SK-N-SH (cell line): ENCODE data around the gene FETUB. TPM values are rescaled to one million over a fixed set of nuclear protein-coding genes. Genes with fewer than 3 reads are reported as not detected.

Experiments used
- CTCF ChIA-PET: fragments of 300-600, 350-600 bp; formaldehyde crosslinking; extraction: SDS; loops from one replicate; lab custom pipeline; 2021; lab: Yijun Ruan, JAX
- POLR2A ChIA-PET: fragments of 350-600 bp; sonication (Branson Sonifier 250); formaldehyde crosslinking; extraction: SDS; loops from one replicate; lab custom pipeline; 2020; ENCODE audit warnings: antibody characterized with exemption, inconsistent platforms; lab: Yijun Ruan, JAX
- DNase-seq: peaks from one replicate; pipeline ENCODE4 v3.0.0; 2012
- H2AFZ ChIP-seq: fragments of 200-600 bp; sonication (generic); 2 replicates; pipeline ENCODE4 v1.8.1; 2016; ENCODE audit warnings: antibody characterized with exemption, mild to moderate bottlenecking, low read depth
- H3F3A ChIP-seq: fragments of 200-600 bp; sonication (generic); replicated peaks from 2 replicates; pipeline ENCODE3; 2016; ENCODE audit warnings: antibody characterized with exemption, mild to moderate bottlenecking; ENCODE audit not compliant: insufficient read depth
- H3K27ac ChIP-seq, 2 experiments: fragments of 200-500 bp in 1 of 2; fragments of 200-600 bp in 1 of 2; sonication (Bioruptor generic) in 1 of 2; sonication (generic), shearing (Covaris generic) in 1 of 2; 2 replicates each; pipeline versions ENCODE4 v1.5.1 to v1.6.1; 2014 to 2016; ENCODE audit warnings: low read depth in 2 of 2, inconsistent platforms in 1 of 2, low read length in 1 of 2, mild to moderate bottlenecking in 1 of 2, mixed read lengths in 1 of 2
- H3K27me3 ChIP-seq: fragments of 200-600 bp; sonication (generic), shearing (Covaris generic); 2 replicates; pipeline ENCODE4 v1.6.1; 2016; ENCODE audit warnings: mixed run types; ENCODE audit not compliant: insufficient read depth
- H3K36me3 ChIP-seq, 2 experiments: fragments of 200-500 bp in 1 of 2; fragments of 200-600 bp in 1 of 2; sonication (Bioruptor generic) in 1 of 2; sonication (generic) in 1 of 2; replicated peaks in 1 of 2; 2 replicates each; pipeline versions ENCODE3 to v1.5.1; 2014 to 2016; ENCODE audit warnings: low read length in 1 of 2, mild to moderate bottlenecking in 1 of 2; ENCODE audit not compliant: insufficient read depth in 2 of 2, control insufficient read depth in 1 of 2
- H3K4me1 ChIP-seq, 2 experiments: fragments of 200-500 bp in 1 of 2; fragments of 200-600 bp in 1 of 2; sonication (Bioruptor generic) in 1 of 2; sonication (generic), shearing (Covaris generic) in 1 of 2; 2 replicates each; pipeline versions ENCODE4 v1.5.1 to v1.6.1; 2014 to 2016; ENCODE audit warnings: low read depth in 1 of 2, low read length in 1 of 2, mixed run types in 1 of 2; ENCODE audit not compliant: insufficient read depth in 2 of 2, control insufficient read depth in 1 of 2
- H3K4me2 ChIP-seq: fragments of 200-600 bp; sonication (generic), shearing (Covaris generic); 2 replicates; pipeline ENCODE4 v1.6.1; 2017; ENCODE audit warnings: mixed run types
- H3K4me3 ChIP-seq, 2 experiments: fragments of 200-500 bp in 1 of 2; fragments of 200-600 bp in 1 of 2; sonication (Bioruptor generic) in 1 of 2; sonication (generic), shearing (Covaris generic) in 1 of 2; 2 replicates each; pipeline versions ENCODE4 v1.5.1 to v1.8.1; 2014 to 2016; ENCODE audit warnings: low read depth in 2 of 2, inconsistent platforms in 1 of 2, low read length in 1 of 2, mild to moderate bottlenecking in 1 of 2, mixed read lengths in 1 of 2, moderate library complexity in 1 of 2
- H3K79me2 ChIP-seq: fragments of 200-600 bp; sonication (generic); 2 replicates; pipeline ENCODE4 v1.8.1; 2017; ENCODE audit warnings: mild to moderate bottlenecking; ENCODE audit not compliant: insufficient read depth
- H3K9ac ChIP-seq: fragments of 200-600 bp; sonication (generic); 2 replicates; pipeline ENCODE4 v1.6.1; 2017; ENCODE audit warnings: mixed run types
- H3K9me2 ChIP-seq: fragments of 200-600 bp; sonication (generic); 2 replicates; pipeline ENCODE4 v1.6.1; 2017; ENCODE audit warnings: mixed run types
- H3K9me3 ChIP-seq: fragments of 200-600 bp; sonication (generic); 2 replicates; pipeline ENCODE4 v1.6.1; 2017; ENCODE audit warnings: mixed run types, mild to moderate bottlenecking, moderate library complexity
- H4K20me1 ChIP-seq: fragments of 200-600 bp; sonication (generic); 2 replicates; pipeline ENCODE4 v1.6.1; 2017; ENCODE audit warnings: mild to moderate bottlenecking, mixed run types; ENCODE audit not compliant: insufficient read depth
- CHD2 ChIP-seq: fragments of 150-350 bp; IDR thresholded peaks from 2 replicates; pipeline ENCODE4 v1.6.1; 2018; ENCODE audit warnings: low read length; ENCODE audit not compliant: partially characterized antibody
- ELF1 ChIP-seq: IDR thresholded peaks from 2 replicates; pipeline ENCODE4 v1.4.0; 2012
- EP300 ChIP-seq, 2 experiments: IDR thresholded peaks; 2 replicates each; pipeline versions ENCODE4 v1.4.0 to v1.6.1; 2012; ENCODE audit warnings: borderline replicate concordance in 1 of 2, low read depth in 1 of 2, low read length in 1 of 2
- EZH2phosphoT487 ChIP-seq: fragments of 200-600 bp; sonication (generic); IDR thresholded peaks from 2 replicates; pipeline ENCODE4 v1.6.1; 2017; ENCODE audit warnings: low read depth, mixed run types, mild to moderate bottlenecking, antibody characterized with exemption, moderate library complexity, borderline replicate concordance
- FOXJ3 ChIP-seq: sonication (generic); formaldehyde crosslinking; IDR thresholded peaks from 2 replicates; pipeline ENCODE4 v1.5.1; 2020; ENCODE audit warnings: mild to moderate bottlenecking, missing genetic modification reagents
- FOXM1 ChIP-seq: IDR thresholded peaks from 2 replicates; pipeline ENCODE4 v1.4.0; 2012; ENCODE audit warnings: low read depth, mild to moderate bottlenecking
- MAX ChIP-seq: IDR thresholded peaks from 2 replicates; pipeline ENCODE4 v1.4.0; 2012; ENCODE audit warnings: low read depth
- MEF2A ChIP-seq: IDR thresholded peaks from 2 replicates; pipeline ENCODE4 v1.4.0; 2012; ENCODE audit warnings: low read depth, borderline replicate concordance
- PBX3 ChIP-seq: IDR thresholded peaks from 2 replicates; pipeline ENCODE4; 2012
- RAD21 ChIP-seq: IDR thresholded peaks from 2 replicates; pipeline ENCODE4 v1.6.1; 2012; ENCODE audit warnings: mild to moderate bottlenecking, low read length
- RCOR1 ChIP-seq: fragments of 150-350 bp; IDR thresholded peaks from 2 replicates; pipeline ENCODE4 v1.6.1; 2017; ENCODE audit warnings: antibody characterized with exemption, low read length
- RXRA ChIP-seq: IDR thresholded peaks from 2 replicates; pipeline ENCODE4 v1.4.0; 2012; ENCODE audit warnings: low read depth, mild to moderate bottlenecking, borderline replicate concordance
- TAF1 ChIP-seq: IDR thresholded peaks from 2 replicates; pipeline ENCODE4 v1.6.1; 2012; ENCODE audit warnings: low read depth, mild to moderate bottlenecking, low read length, moderate library complexity, borderline replicate concordance
- TEAD4 ChIP-seq: IDR thresholded peaks from 2 replicates; pipeline ENCODE4 v1.4.0; 2012; ENCODE audit warnings: mild to moderate bottlenecking, borderline replicate concordance; ENCODE audit not compliant: insufficient read depth
- YY1 ChIP-seq: IDR thresholded peaks from 2 replicates; pipeline ENCODE4 v1.4.0; 2012; ENCODE audit warnings: low read depth, mild to moderate bottlenecking
- WGBS: methylation state at CpG from one replicate; pipeline ENCODE4 v1.1.6; 2017; ENCODE audit warnings: low lambda C conversion rate; 5-methylcytosine and 5-hydroxymethylcytosine counted together
- polyA plus RNA-seq, 3 experiments: library from polyadenylated mRNA; depleted of rRNA; stranded (reverse); fragments of >200 nt; gene quantifications; 2 replicates each; pipeline ENCODE4 v1.2.3, GENCODE V29; 2012
- TF ChIP-seq, protein P1 (sequence below): IDR thresholded peaks from 2 replicates; pipeline ENCODE4 v1.4.0; 2012; ENCODE audit warnings: low read depth, borderline replicate concordance
- TF ChIP-seq, protein P2 (sequence below): fragments of 150-350 bp; IDR thresholded peaks from 2 replicates; pipeline ENCODE4 v1.6.1; 2017; ENCODE audit warnings: antibody characterized with exemption, low read length, low read depth, borderline replicate concordance
- TF ChIP-seq, protein P3 (sequence below): IDR thresholded peaks from 2 replicates; pipeline ENCODE4 v1.6.1; 2012; ENCODE audit warnings: mild to moderate bottlenecking, low read depth, low read length, moderate library complexity
- TF ChIP-seq, protein P4 (sequence below): IDR thresholded peaks from 2 replicates; pipeline ENCODE4 v1.4.0; 2012; ENCODE audit warnings: low read depth, borderline replicate concordance

FETUB gene
- polyA plus RNA-seq, 1 of the 3 experiments (the other 2 are of a cell fraction): 0.05 TPM

DNA sequence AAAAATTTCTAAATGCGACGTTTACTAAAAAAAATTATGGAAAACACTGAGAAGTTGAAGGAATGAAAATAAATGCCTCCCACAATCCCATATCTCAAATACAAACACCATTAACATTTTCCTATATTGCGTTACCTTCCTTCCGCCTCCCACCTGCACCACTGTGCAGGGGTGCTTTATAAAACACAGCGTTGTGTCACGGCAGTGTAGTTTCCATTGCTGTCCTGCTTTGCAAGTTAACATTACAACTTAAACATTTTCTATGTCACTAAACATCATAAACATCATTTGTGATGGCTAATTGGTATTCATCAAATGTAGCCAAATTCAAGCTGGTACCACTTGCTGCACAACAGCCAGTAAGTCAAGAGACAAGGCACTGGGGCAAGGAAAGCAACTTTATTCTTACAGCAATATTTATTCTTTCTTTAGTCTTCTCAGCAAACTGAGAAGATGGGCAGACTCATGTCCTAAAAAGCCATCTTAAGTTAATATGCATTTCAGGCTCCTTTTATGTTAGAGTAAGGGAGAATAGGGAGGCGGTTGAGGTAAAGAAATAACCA is 12.3 kb upstream of the FETUB start:
- Histone ChIP-seq H3K36me3 (no peaks in the 10 kb centered on the region), H3K9me2 (no peaks in the 10 kb centered on the region), H3K4me2 (no peak overlapping the region), H2AFZ (no peak overlapping the region), H3K9ac (no peak overlapping the region), H3K27ac (no peak overlapping the region), H3K4me1 (no peaks in the 10 kb centered on the region), H3F3A (no peaks in the 10 kb centered on the region), H3K79me2 (no peaks in the 10 kb centered on the region), H3K27me3 (no peaks in the 10 kb centered on the region; the same call in 1 of the 2 replicates), H3K9me3 (no peaks in the 10 kb centered on the region), H3K4me3 (no peak overlapping the region), H4K20me1 (no peaks in the 10 kb centered on the region)
- TF ChIP-seq FOXJ3 (no peak), YY1 (no peak), MEF2A (no peak), RXRA (no peak), MAX (no peak), RAD21 (no peak), CHD2 (no peak)
- DNase-seq: no peak
- ChIA-PET POLR2A (no interaction called here), CTCF (interaction anchor here (2.0 kb wide), 1 partner anchor 13 kb away, joined by 6 read pairs; no protein-coding TSS in a partner anchor)
- WGBS: 64% methylated on average over 7 of the region's 7 CpGs

GRCh38 chr3:186628756-186629155 is 11.4 kb upstream of the FETUB start:
- WGBS: 44% methylated on average over 7 of the region's 7 CpGs
- no peaks in the 10 kb centered on the region for H3K36me3 ChIP-seq
- no peaks in the 10 kb centered on the region for H3K9me2 ChIP-seq
- H4K20me1 ChIP-seq: no peaks in the 10 kb centered on the region
- no peaks in the 10 kb centered on the region for H3F3A ChIP-seq
- H3K4me2 ChIP-seq: no peak overlapping the region
- no peak overlapping the region for H3K27ac ChIP-seq
- H3K9me3 ChIP-seq: no peaks in the 10 kb centered on the region
- ChIA-PET CTCF (interaction anchor here (2.0 to 3.4 kb wide), 2 partner anchors 11 to 14 kb away, joined by 6 to 16 read pairs; no protein-coding TSS in a partner anchor), POLR2A (no interaction called here)
- no peak overlapping the region for H3K9ac ChIP-seq
- no peaks in the 10 kb centered on the region for H3K79me2 ChIP-seq
- H3K27me3 ChIP-seq: no peaks in the 10 kb centered on the region; the same call in 1 of the 2 replicates
- no peak overlapping the region for H2AFZ ChIP-seq
- H3K4me3 ChIP-seq: no peak overlapping the region
- H3K4me1 ChIP-seq: no peaks in the 10 kb centered on the region
- no peak for DNase-seq
- TF ChIP-seq RCOR1 (no peak), FOXM1 (no peak), EZH2phosphoT487 (no peak), YY1 (no peak), ELF1 (no peak), PBX3 (no peak), RAD21 (no peak), EP300 (IDR thresholded peaks at IDR 0.05; ENCODE audit: borderline replicate concordance in 1 of 2, low read depth in 1 of 2, low read length in 1 of 2) (no peak), TEAD4 (no peak), CHD2 (no peak), TAF1 (no peak)
- TF ChIP-seq, protein P1, sequence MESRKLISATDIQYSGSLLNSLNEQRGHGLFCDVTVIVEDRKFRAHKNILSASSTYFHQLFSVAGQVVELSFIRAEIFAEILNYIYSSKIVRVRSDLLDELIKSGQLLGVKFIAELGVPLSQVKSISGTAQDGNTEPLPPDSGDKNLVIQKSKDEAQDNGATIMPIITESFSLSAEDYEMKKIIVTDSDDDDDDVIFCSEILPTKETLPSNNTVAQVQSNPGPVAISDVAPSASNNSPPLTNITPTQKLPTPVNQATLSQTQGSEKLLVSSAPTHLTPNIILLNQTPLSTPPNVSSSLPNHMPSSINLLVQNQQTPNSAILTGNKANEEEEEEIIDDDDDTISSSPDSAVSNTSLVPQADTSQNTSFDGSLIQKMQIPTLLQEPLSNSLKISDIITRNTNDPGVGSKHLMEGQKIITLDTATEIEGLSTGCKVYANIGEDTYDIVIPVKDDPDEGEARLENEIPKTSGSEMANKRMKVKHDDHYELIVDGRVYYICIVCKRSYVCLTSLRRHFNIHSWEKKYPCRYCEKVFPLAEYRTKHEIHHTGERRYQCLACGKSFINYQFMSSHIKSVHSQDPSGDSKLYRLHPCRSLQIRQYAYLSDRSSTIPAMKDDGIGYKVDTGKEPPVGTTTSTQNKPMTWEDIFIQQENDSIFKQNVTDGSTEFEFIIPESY: no peak
- TF ChIP-seq, protein P2, sequence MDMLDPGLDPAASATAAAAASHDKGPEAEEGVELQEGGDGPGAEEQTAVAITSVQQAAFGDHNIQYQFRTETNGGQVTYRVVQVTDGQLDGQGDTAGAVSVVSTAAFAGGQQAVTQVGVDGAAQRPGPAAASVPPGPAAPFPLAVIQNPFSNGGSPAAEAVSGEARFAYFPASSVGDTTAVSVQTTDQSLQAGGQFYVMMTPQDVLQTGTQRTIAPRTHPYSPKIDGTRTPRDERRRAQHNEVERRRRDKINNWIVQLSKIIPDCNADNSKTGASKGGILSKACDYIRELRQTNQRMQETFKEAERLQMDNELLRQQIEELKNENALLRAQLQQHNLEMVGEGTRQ: no peak
- TF ChIP-seq, protein P3, sequence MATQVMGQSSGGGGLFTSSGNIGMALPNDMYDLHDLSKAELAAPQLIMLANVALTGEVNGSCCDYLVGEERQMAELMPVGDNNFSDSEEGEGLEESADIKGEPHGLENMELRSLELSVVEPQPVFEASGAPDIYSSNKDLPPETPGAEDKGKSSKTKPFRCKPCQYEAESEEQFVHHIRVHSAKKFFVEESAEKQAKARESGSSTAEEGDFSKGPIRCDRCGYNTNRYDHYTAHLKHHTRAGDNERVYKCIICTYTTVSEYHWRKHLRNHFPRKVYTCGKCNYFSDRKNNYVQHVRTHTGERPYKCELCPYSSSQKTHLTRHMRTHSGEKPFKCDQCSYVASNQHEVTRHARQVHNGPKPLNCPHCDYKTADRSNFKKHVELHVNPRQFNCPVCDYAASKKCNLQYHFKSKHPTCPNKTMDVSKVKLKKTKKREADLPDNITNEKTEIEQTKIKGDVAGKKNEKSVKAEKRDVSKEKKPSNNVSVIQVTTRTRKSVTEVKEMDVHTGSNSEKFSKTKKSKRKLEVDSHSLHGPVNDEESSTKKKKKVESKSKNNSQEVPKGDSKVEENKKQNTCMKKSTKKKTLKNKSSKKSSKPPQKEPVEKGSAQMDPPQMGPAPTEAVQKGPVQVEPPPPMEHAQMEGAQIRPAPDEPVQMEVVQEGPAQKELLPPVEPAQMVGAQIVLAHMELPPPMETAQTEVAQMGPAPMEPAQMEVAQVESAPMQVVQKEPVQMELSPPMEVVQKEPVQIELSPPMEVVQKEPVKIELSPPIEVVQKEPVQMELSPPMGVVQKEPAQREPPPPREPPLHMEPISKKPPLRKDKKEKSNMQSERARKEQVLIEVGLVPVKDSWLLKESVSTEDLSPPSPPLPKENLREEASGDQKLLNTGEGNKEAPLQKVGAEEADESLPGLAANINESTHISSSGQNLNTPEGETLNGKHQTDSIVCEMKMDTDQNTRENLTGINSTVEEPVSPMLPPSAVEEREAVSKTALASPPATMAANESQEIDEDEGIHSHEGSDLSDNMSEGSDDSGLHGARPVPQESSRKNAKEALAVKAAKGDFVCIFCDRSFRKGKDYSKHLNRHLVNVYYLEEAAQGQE: no peak
- TF ChIP-seq, protein P4, sequence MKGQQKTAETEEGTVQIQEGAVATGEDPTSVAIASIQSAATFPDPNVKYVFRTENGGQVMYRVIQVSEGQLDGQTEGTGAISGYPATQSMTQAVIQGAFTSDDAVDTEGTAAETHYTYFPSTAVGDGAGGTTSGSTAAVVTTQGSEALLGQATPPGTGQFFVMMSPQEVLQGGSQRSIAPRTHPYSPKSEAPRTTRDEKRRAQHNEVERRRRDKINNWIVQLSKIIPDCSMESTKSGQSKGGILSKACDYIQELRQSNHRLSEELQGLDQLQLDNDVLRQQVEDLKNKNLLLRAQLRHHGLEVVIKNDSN: no peak
